Right ventricle myocardium superior (tissue), 1 donor: ENCODE results near the gene P2RY14. TPM values are rescaled to one million over a fixed set of nuclear protein-coding genes. Genes with fewer than 3 reads are reported as not detected.

ENCODE experiments used
- ATAC-seq: fragments of 200-7000 bp; cut with Tn5 transposase; one replicate; pipeline ENCODE4 v1.9.1; 2020; ENCODE audit warnings: mild to moderate bottlenecking; ENCODE audit not compliant: poor library complexity
- DNase-seq: peaks from one replicate; pipeline ENCODE4 v3.0.0-alpha.2; 2020
- intact Hi-C: fragments of 100-400 bp; cut with DNase I; formaldehyde crosslinking; loops from one replicate; pipeline ENCODE4 v1.11.2; 2022
- total RNA-seq: library from RNA; stranded (reverse); fragmentation: NEBNext Ultra II Directional; extraction: Animal tissue kit (Norgen Biotek cat#: 25700); gene quantifications from one replicate; pipeline ENCODE4 v1.2.1, GENCODE V29; 2021
- donor health status: DM: no; HTN: yes; CAD: no; lungs with severe emphysema.

P2RY14 gene
- total RNA-seq, 1 donor from 2014 or later = 3.6 TPM

DNA sequence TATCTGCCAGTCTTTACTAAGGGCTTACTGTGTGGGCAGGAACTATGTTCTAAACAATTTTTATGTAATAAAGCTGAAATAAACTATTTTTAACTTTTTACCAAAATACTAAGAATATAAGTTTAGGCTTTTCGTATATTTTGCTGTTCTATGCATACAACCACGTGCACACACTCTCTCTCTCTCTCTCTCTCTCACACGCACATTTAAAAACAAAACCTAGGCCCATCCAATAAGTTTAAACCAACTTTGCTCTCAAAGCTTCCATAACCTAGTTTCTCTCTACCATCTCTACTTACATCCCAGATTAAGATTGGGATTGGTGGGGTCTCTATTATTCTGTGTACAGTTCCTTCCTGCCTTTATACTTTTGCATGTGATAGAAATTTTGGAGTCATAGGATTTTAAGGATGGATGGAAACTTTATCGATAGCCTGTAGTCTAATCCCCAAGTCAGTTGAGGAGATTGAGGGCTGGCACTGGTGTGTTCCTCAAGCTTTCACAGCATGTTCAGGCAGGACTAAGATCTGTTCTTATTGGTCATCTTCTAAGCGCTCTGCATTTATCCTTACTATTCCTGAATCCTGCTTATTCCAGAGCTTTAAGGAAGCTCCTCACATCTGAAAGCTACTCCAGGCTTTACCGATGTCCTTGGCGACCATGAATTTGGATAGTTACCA is 77.2 kb downstream of the P2RY14 start:
- intact Hi-C loops = no loop called here
- no peak for ATAC-seq
- DNase-seq = no peak

DNA sequence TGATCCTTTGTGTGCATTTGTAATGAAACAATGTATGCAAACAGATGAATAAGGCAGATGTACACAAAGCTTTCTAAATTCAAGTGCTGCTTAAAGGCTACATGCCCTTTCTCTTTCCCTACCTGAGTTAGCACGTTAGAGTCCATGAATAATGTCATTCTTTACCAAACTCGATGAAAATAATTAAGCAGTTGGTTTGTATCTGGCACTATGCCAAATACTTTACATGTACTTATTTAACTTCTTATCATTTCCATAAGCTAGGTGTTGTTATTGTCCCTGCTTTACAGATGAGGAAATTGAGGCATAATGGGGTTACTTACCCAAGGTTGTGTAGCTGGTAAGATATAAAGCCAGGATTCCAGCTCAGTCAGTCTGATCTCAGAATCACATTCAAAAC is 77.8 kb downstream of the P2RY14 start:
- ATAC-seq (no peak), DNase-seq (no peak)
- intact Hi-C loops = no loop called here

DNA sequence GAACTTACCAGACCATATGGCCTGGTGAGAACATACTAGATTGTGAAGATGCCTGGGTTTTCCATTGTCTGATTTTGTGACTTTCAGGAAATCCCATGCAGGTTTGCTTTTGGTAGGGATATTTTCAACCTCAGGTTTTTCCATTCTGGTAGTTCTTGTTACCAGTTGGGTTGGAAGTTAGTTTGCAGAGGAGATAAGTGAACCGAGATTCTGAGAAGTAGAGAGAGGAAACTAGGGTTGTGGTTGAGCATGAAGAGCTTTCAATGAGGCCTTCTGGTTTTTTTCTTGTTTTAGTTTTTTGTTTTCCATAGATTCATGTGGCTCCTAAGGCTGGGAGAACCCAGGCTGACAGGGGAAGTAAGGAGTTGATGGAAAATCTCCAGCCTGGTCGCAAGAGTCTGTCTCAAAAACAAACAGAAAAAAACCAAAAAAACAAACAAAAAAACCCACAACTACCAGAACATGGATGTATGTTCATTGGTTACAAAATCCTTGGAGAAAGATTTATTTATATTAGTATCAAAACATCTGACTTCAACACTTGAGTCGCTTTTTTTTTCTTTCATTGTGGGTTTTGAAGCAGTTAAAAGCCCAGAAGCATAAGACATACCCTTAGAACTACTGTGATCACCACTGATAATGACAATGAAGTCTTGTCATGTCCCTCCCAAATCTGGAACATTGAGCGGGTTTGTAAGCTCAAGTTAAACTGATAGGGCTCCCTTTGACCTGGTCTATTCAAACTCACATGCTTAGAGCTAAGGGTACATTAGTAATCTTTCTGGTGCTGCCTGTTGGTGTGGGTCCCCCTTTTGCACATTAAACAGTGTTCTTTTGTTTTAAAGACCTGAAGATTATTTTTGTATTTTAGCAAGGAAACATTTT is 78.5 kb downstream of the P2RY14 start:
- ATAC-seq (no peak), DNase-seq (no peak)
- intact Hi-C loops = no loop called here

DNA sequence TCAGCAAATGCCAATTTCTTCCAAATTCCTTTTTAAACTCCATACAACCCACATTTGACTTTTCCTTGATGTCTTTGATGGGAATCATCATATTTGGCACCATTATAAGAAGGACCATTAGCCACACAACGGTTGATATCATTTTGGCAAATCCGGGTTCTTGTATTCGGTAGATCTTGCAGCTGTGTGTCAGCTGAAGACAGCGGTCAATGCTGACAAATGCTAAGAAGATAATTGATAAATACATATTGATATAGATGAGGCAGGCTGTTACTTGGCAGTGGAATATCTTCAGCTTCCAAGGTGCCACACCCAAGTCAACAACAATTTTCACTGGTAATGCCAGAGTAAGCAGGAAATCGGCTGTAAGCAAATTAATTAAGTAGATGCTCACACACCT is 79.5 kb downstream of the P2RY14 start:
- intact Hi-C loops = no loop called here
- DNase-seq (no peak), ATAC-seq (no peak)

DNA sequence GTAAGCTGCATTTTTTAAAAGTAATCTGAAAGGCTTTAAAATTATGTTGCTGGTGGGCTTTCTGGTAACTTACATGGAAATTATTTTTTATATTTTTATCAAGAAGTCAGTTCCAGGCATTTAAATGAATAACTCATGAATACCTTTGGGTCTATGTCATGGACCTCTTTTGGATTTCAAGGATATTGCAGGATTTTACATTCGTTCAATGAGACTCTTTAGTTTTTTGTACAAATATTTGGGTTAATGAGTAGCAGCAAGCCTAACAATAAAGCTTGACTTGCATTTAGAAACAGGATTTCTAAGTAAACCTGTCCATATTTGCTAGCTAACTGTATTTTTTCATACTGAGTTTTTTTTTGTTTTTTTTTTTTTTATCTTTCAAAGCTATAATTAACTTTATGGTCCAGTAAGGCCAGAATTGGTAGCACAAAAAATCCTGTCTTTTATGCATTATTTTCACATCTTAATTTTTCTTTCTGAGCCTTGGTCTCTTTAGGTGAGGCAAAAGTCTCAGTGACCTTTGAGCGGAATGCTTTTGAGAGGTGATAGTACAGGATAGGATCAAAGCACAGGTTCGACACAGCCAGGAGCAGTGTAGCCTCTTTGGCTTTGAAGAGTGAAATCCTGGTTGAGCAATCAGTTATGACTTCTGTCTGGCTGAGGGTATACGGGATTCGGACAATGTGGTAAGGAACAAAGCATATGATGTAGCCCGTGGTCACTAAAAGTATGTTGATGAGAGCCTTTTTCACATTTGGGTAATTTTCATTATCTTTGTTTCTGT is 80.2 kb downstream of the P2RY14 start:
- ATAC-seq = no peak
- intact Hi-C loops = no loop called here
- no peak for DNase-seq

DNA sequence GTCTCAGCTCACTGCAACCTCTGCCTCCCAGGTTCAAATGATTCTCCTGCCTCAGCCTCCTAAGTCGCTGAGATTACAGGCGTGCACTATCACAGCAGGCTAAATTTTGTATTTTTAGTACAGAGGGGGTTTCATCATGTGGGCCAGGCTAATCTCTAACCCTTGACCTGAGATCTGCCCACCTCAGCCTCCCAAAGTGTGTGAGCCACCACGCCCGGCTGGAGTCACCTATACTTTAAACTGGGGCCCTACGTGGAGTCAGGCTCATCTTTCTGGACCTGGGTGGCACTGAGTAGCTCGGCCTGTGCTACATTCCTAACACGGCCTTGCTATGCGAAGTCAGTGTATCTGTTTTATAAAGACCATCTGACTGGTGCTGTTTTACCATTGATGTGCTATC is 81.1 kb downstream of the P2RY14 start:
- ATAC-seq = no peak

DNA sequence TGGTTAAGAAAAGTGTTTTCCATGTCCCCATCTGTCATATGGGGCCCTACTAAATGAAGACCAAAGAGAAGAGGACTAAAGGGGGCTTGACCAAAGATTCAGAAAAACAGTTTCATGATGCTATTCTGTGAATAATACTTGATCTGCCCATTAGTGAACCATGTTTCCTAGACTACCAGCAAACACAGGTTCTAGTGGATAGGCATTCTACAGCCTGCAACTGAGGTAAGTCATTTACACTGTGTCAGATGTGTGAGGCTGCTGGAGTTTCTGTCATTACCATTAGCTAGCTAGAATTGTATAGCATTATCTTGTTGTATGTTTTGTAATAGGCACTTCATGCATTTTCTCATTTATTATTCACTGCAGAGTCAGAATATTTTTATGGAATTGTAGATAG is 81.9 kb downstream of the P2RY14 start:
- ATAC-seq = no peak
- intact Hi-C loops = no loop called here

More for the DNA sequence above, 81.1 kb downstream of the P2RY14 start:
- intact Hi-C loops = no loop called here
- DNase-seq = no peak

DNA sequence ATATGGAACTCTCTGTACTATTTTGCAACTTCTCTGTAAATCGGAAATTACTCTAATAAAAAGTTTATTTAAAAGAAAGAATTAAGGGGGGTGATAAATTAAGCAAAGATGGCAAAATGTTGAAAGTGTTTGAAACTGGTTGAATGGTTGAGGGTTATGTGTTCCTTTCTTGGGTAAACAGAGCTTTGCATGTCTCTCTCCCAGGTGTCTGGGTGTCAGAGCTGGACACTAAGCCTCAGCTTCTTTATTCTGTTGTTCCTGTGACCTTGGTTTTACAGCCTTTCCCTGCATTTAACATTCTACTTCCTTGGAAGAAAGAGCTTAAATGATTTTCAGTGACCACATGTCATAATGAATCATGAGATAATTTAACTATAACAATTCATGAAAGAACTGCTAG is 82.5 kb downstream of the P2RY14 start:
- ATAC-seq (no peak), DNase-seq (no peak)
- intact Hi-C loops = no loop called here

More for the DNA sequence above, 81.9 kb downstream of the P2RY14 start:
- no peak for DNase-seq

DNA sequence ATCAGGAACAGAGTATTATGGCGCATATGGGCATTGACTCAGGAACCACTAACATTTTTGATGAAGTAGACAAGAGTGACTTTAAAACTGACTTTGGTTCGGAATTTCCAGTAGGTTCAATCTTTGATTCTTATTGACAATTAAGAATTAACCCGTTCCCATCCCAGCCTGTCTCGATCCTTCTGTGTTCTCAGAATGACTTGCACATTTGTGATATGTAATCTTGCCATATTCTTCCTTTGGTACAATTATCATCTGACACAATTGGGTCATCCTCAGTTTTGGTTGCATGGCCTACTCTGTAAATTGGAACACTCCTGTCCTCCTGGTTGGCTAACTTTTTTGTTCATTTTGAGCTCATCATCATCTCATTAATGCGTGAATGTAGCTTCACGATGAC is 85.8 kb downstream of the P2RY14 start:
- intact Hi-C loops = no loop called here
- DNase-seq (no peak), ATAC-seq (no peak)

DNA sequence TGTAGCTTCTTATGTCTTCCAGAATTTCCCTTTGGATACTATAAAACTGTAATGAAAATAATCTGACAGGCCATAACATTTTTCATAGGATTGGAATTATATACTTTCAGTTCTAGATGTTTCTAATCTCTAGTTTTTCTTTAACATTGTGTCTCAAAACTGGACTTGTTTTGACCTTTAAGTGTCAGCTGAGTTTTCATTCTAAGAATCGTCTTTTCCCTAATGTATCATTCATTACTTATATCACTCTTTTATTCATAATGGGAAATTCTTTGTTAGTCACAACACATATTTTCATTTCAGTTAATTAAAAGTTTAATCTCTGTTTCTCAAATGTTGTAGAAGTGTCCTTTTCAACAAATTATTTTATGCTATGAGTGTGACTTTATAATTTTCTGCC is 87.2 kb downstream of the P2RY14 start:
- intact Hi-C loops = no loop called here
- no peak for ATAC-seq

DNA sequence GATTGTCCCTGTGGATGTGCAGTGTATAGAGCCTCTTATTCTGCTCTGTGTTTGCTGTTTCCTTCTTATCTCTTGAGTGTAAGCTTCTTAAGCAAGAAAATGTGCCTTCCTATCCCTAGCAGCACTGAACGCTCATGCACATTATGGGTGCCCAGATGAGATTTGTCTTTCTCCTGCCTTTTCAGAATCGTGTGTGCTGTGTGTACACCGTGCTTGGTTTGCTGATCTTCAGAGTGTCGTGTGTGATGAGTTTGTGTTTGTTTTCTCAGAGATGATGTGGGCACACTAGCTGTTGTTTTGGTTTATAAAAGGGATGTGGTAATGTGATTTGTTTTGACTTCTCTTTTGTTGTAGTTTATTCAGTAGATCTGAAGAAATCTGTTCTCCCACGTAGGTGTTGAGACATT is 95.1 kb downstream of the P2RY14 start:
- no peak for ATAC-seq
- intact Hi-C loops = no loop called here
- DNase-seq = no peak

More for the DNA sequence above, 87.2 kb downstream of the P2RY14 start:
- no peak for DNase-seq

DNA sequence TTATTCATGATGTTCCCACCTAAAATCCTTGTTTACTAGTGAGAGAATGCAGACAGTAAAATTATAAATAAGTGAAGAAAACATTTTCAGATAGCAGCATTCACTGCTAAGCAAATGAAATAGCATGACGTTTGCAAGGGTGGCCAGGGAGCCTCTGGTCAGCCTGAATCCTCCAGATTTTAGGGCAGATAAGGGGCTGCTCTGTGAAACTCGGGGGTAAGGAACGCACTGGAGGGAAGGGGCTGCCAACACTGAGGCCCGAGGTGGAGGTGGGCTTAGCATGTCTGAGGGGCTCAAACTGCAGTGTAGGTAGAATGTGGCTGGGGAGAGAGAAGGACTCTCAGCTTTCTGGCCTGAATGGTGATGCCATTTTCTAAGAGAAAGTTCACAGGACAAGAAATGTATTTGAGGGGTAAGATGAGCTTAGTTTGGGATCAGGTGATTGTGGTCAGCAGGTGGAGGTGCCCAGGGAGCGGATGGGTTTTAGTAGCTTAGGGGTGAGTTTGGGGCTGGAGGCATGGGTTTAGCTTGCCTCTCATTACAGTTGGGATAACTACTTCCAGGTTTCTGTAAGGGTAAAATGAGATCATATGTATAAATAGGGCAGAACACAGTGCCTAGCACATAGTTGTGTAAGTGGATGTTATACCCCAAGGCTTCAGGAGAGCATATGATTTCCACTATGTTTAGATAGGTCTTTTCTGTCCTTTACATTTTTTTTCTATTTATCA is 95.8 kb downstream of the P2RY14 start:
- DNase-seq (no peak), ATAC-seq (no peak)
- intact Hi-C loops = no loop called here

DNA sequence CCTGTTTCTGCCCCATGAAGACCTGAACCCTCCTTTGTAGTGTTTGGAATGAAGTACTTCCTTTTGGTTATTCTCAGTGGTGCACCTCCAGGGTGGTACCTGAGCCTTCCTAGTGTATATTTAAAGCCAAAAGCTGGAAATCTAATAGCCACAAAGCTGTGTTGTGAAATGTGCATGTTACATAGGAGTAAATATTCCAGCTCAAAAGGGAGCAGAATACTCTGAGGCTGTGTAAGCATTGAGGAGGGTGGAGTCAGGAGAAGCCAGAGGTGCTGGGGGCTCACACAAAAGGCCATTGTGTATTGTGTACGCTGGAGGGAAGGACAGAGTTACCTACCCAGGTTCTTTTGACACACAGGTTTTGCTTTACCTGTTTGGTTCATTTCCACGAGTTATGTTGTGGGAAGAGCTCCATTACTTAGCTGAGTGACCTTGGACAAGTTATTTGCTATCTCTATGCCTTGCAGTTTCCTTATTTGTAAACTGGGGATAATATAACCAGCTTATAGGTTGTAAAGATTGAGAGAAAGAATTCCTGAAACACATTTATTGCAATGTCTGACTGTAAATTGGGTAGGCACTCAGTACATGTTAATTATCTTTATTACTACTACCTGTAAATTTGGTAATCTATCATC is 100.0 kb downstream of the P2RY14 start:
- ATAC-seq (no peak), DNase-seq (no peak)
- intact Hi-C loops = no loop called here

DNA sequence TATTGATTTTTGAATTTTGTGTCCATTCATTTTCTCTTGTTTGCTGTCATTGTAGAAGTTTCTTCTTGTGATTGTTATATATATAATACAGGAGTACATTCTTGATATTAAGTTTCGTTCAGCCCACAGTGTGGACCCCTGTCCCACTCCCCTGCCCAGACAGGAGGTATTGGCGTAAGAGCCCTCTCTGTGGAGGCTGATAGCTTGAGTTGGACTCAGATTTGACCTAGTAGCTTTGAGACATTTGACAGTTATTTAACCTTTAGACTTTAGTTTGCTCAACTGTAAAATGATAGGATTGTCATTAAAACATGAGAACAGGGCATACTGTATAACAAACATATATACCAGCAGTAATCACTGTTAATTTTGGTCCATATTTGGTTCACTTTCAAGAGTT is 102.4 kb downstream of the P2RY14 start:
- no peak for DNase-seq
- no peak for ATAC-seq
- intact Hi-C loops = no loop called here

DNA sequence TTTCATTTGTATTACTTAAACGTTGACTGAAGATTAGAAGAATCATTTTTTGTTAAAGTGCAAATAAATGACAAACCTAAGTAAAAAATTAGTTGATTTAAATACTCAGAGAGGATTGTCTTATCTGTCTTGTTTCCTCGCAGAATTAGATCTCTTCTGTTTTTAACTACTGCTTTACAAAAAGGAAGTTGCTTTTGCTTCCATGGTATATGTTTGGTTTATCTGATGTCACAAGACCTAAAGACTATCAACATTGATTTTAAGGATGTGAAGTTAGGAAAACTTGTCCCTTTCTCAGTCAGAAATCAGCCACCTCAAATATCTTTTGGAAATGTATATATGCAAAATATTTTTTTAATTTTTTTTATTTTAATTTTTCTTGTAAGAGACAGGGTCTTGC is 104.0 kb downstream of the P2RY14 start:
- DNase-seq (no peak), ATAC-seq (no peak)
- intact Hi-C loops = no loop called here

DNA sequence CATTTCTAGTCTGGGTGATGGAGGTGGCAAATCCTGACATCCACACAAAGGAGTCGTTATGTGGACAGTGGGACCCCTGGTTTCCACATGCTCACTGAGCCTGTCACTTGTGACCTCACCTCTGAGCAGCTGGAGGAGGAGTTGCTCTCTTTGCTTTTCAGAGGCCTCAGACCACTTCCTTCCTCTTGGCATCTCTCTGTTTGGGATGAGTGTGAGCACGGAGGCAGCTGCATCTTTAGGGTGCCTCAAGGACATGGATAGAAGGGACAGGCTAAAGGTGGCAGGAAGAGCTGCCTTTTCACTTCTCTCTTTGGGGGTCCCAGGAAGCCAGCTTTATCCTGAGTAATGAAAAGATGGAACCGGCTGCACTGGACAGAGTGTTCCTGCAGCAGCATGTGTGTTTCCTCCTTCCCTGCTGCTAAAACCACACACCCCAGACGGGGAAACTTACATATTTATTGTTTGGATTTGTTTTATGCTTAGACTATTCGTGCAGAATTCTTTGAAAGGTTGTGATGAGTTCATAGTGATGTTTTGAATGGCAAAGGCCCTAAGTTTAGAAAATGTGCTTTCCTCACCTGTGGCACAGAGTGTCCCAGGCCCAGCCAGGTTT is 107.1 kb downstream of the P2RY14 start:
- intact Hi-C loops = no loop called here
- DNase-seq (peak; percentile 42), ATAC-seq (peak; percentile 67)

DNA sequence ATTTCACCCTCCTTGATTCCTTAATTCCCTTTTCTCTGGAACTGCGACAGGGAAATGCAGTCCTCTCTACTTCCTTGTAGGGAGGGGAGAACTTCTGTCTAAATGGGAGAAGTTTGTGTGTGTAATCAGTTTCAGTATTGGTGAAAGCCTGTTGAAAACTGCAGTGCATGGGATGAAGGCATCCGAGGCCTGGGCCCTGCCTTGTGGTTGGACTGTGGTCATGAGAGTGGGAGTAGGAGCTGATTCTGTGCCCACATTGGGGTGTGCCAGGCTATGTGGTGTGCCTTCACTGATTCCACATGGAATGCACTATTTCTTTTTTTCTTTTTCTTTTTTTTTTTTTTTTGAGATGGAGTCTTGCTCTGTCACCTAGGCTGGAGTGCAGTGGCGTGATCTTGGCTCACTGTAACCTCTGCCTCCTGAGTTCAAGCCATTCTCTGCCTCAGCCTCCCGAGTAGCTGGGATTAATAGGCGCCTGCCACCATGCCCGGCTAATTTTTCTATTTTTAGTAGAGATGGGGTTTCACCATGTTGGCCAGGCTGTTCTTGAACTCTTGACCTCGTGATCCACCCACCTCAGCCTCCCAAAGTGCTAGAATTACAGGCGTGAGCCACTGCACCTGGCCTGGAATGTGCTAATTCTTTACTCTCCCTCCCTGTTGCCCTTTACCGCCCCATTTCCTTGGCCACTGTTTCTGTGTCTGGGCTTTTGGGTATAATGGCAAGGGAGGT is 108.2 kb downstream of the P2RY14 start:
- DNase-seq = peak; percentile 74
- intact Hi-C loops = loop anchor here (2.0 kb wide), 1 partner anchor 113 kb away; no protein-coding TSS in a partner anchor
- peak; percentile 73 for ATAC-seq
